Measurements from ENCODE around the gene NECAP2. TPM values are rescaled to one million over a fixed set of nuclear protein-coding genes. Genes with fewer than 3 reads are reported as not detected.
"Not testable (repeated sequence)": the region's sequence is repeated elsewhere in the genome, so short reads cannot be mapped to it uniquely, and the experiment has no call there.

Gene NECAP2
- polyA plus RNA-seq, 3 donors from 2014 or later, result 108 to 141 (median 124) TPM

- H3K9me3 Mint-ChIP-seq; H3K4me3 Mint-ChIP-seq; H3K27ac Mint-ChIP-seq; H3K27me3 Mint-ChIP-seq (ENCODE audit: low read depth in 3 of 3); H3K4me1 Mint-ChIP-seq; DNase-seq; H3K36me3 Mint-ChIP-seq: not testable (repeated sequence)
Measured at GRCh38 chr1:16483639-16484500, 43.3 kb downstream of the NECAP2 start.

GRCh38 chr1:16484501-16484835 is 43.9 kb downstream of the NECAP2 start:
- Mint-ChIP-seq H3K4me1 (no peaks in the 10 kb centered on the region), H3K9me3 (no peaks in the 10 kb centered on the region), H3K27ac (no peak overlapping the region), H3K36me3 (peaks cover 5 to 10% (median 9%) of the 10 kb centered on the region in 3 donors), H3K27me3 (ENCODE audit: low read depth in 3 of 3) (no peaks in the 10 kb centered on the region), H3K4me3 (no peak overlapping the region)
- no peak for DNase-seq

- no peak for DNase-seq
- H3K27ac Mint-ChIP-seq, result no peak overlapping the region
- H3K36me3 Mint-ChIP-seq, result peaks cover 5 to 10% (median 9%) of the 10 kb centered on the region in 3 donors
- H3K4me3 Mint-ChIP-seq, result no peak overlapping the region
- H3K4me1 Mint-ChIP-seq, result no peaks in the 10 kb centered on the region
- no peaks in the 10 kb centered on the region for H3K27me3 Mint-ChIP-seq (ENCODE audit: low read depth in 3 of 3)
- no peaks in the 10 kb centered on the region for H3K9me3 Mint-ChIP-seq
Measured at GRCh38 chr1:16484931-16485330, 44.4 kb downstream of the NECAP2 start.

- not testable (repeated sequence) for H3K27ac Mint-ChIP-seq; H3K36me3 Mint-ChIP-seq; H3K4me3 Mint-ChIP-seq; H3K9me3 Mint-ChIP-seq; H3K27me3 Mint-ChIP-seq (ENCODE audit: low read depth in 3 of 3); H3K4me1 Mint-ChIP-seq; DNase-seq
Measured at GRCh38 chr1:16486316-16486715, 45.8 kb downstream of the NECAP2 start.

GRCh38 chr1:16487011-16487410 is 46.5 kb downstream of the NECAP2 start:
- H3K27me3 Mint-ChIP-seq (ENCODE audit: low read depth in 3 of 3); H3K9me3 Mint-ChIP-seq; H3K4me3 Mint-ChIP-seq; H3K27ac Mint-ChIP-seq; H3K4me1 Mint-ChIP-seq; DNase-seq; H3K36me3 Mint-ChIP-seq: not testable (repeated sequence)

- H3K4me1 Mint-ChIP-seq; H3K27me3 Mint-ChIP-seq (ENCODE audit: low read depth in 3 of 3); DNase-seq; H3K4me3 Mint-ChIP-seq; H3K36me3 Mint-ChIP-seq; H3K27ac Mint-ChIP-seq; H3K9me3 Mint-ChIP-seq: not testable (repeated sequence)
Measured at GRCh38 chr1:16489195-16489880, 48.8 kb downstream of the NECAP2 start.

- no peak for DNase-seq
- Mint-ChIP-seq H3K4me3 (no peak overlapping the region), H3K36me3 (peaks cover 0 to 3% (median 0%) of the 10 kb centered on the region in 3 donors), H3K27me3 (ENCODE audit: low read depth in 3 of 3) (no peaks in the 10 kb centered on the region), H3K4me1 (peaks cover 0 to 3% of the 10 kb centered on the region in 2 donors), H3K9me3 (no peaks in the 10 kb centered on the region), H3K27ac (peak overlapping the region in 1 of 6 donors; percentile 23)
Measured at GRCh38 chr1:16491056-16491675, 50.6 kb downstream of the NECAP2 start.

GRCh38 chr1:16492937-16493336 is 52.4 kb downstream of the NECAP2 start:
- not testable (repeated sequence) for H3K9me3 Mint-ChIP-seq; H3K27me3 Mint-ChIP-seq (ENCODE audit: low read depth in 3 of 3); H3K36me3 Mint-ChIP-seq; DNase-seq; H3K4me3 Mint-ChIP-seq; H3K27ac Mint-ChIP-seq
- peaks cover 8 to 12% of the 10 kb centered on the region in 2 donors for H3K4me1 Mint-ChIP-seq

GRCh38 chr1:16493731-16494130 is 53.2 kb downstream of the NECAP2 start:
- not testable (repeated sequence) for H3K9me3 Mint-ChIP-seq; H3K4me3 Mint-ChIP-seq; H3K27ac Mint-ChIP-seq; DNase-seq; H3K36me3 Mint-ChIP-seq; H3K27me3 Mint-ChIP-seq (ENCODE audit: low read depth in 3 of 3)
- H3K4me1 Mint-ChIP-seq, result peaks cover 12 to 13% of the 10 kb centered on the region in 2 donors

- not testable (repeated sequence) for H3K9me3 Mint-ChIP-seq; DNase-seq; H3K36me3 Mint-ChIP-seq; H3K27me3 Mint-ChIP-seq (ENCODE audit: low read depth in 3 of 3)
- Mint-ChIP-seq H3K4me3 (peak overlapping the region; percentile 84 to 86 (median 85)), H3K4me1 (peaks cover 24 to 25% of the 10 kb centered on the region in 2 donors), H3K27ac (peak overlapping the region; percentile 53 to 93 (median 88))
Measured at GRCh38 chr1:16497474-16497904, 57.0 kb downstream of the NECAP2 start.

GRCh38 chr1:16498047-16498446 is 57.5 kb downstream of the NECAP2 start:
- H3K4me3 Mint-ChIP-seq, result peak overlapping the region; percentile 84 to 86 (median 85)

GRCh38 chr1:16498573-16499413 is 58.3 kb downstream of the NECAP2 start:
- Mint-ChIP-seq H3K9me3 (no peaks in the 10 kb centered on the region), H3K4me1 (peaks cover 24 to 25% of the 10 kb centered on the region in 2 donors), H3K27me3 (ENCODE audit: low read depth in 3 of 3) (peaks cover 0 to 1% (median 0%) of the 10 kb centered on the region in 3 donors), H3K4me3 (peak overlapping the region; percentile 90 to 93 (median 92)), H3K27ac (peak overlapping the region in 5 of 6 donors; percentile 59 to 90 (median 87)), H3K36me3 (no peaks in the 10 kb centered on the region)
- peak; percentile 87 to 90 (median 90) for DNase-seq

More at GRCh38 chr1:16498047-16498446, 57.5 kb downstream of the NECAP2 start:
- H3K9me3 Mint-ChIP-seq; H3K27me3 Mint-ChIP-seq (ENCODE audit: low read depth in 3 of 3); DNase-seq; H3K36me3 Mint-ChIP-seq: not testable (repeated sequence)
- Mint-ChIP-seq H3K27ac (peak overlapping the region; percentile 53 to 93 (median 88)), H3K4me1 (peaks cover 24 to 25% of the 10 kb centered on the region in 2 donors)

- not testable (repeated sequence) for H3K9me3 Mint-ChIP-seq; DNase-seq; H3K27me3 Mint-ChIP-seq (ENCODE audit: low read depth in 3 of 3); H3K36me3 Mint-ChIP-seq
- Mint-ChIP-seq H3K27ac (peak overlapping the region in 2 of 6 donors; percentile 34 to 35), H3K4me3 (peak overlapping the region; percentile 57 to 93 (median 91)), H3K4me1 (peaks cover 23 to 25% of the 10 kb centered on the region in 2 donors)
Measured at GRCh38 chr1:16500466-16500865, 59.9 kb downstream of the NECAP2 start.

Measured in immature natural killer cell (primary cell).